ENCODE measurements around the gene KCTD2. TPM values are rescaled to one million over a fixed set of nuclear protein-coding genes. Genes with fewer than 3 reads are reported as not detected.

KCTD2 gene
- total RNA-seq, 1 donor from 2014 or later, result 17.1 TPM

DNA sequence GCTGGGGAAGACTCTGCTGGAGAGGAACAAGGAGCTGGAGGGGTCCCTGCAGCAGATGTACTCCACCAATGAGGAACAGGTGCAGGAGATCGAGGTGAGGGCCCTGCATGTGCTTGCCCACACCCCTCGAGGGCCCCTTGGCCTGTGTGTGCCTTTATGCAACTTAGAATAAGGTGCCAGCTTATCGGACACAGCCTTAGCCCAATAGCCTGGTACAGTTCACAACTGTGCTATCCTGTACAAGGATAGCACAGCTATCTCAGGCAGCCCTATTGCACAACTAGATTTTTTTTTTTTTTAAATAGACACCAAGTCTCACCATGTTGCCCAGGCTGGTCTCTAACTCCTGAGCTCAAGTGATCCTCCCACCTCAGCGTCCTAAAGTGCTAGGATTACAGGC lies 47.5 kb upstream of the KCTD2 start:
- FAIRE-seq (no peak), DNase-seq (ENCODE audit: low read depth) (no peak)
- Mint-ChIP-seq H3K9me3 (ENCODE audit: unreplicated experiment) (no peaks in the 10 kb centered on the region), H3K4me3 (ENCODE audit: unreplicated experiment) (no peak overlapping the region), H3K36me3 (ENCODE audit: low read depth, unreplicated experiment) (peaks cover 13% of the 10 kb centered on the region), H3K27ac (ENCODE audit: unreplicated experiment) (no peak overlapping the region), H3K27me3 (ENCODE audit: low read depth, unreplicated experiment) (no peaks in the 10 kb centered on the region), H3K4me1 (ENCODE audit: low read depth, unreplicated experiment) (peaks cover 9% of the 10 kb centered on the region)
- no peaks in the 10 kb centered on the region for H3K4me1 ChIP-seq (ENCODE audit: insufficient read depth, low read length)
- no peak overlapping the region for H3K4me3 ChIP-seq (ENCODE audit: insufficient read depth, low read depth, low read length)
- H2AFZ ChIP-seq (ENCODE audit: low read depth, low read length), result no peak overlapping the region
- no peak overlapping the region for H3K4me2 ChIP-seq (ENCODE audit: low read length)
- no peaks in the 10 kb centered on the region for H3K27me3 ChIP-seq (ENCODE audit: insufficient read depth, low read length)
- peaks cover 12% of the 10 kb centered on the region for H3K36me3 ChIP-seq (ENCODE audit: insufficient read depth, low read length)
- no peak overlapping the region for H3K27ac ChIP-seq (ENCODE audit: low read depth, low read length)
- H3K79me2 ChIP-seq (ENCODE audit: insufficient read depth, low read length), result peaks cover 30% of the 10 kb centered on the region
- H3K9ac ChIP-seq (ENCODE audit: low read length), result no peak overlapping the region
- peaks cover 49% of the 10 kb centered on the region for H4K20me1 ChIP-seq (ENCODE audit: insufficient read depth, low read length)
- TF ChIP-seq, protein P1, sequence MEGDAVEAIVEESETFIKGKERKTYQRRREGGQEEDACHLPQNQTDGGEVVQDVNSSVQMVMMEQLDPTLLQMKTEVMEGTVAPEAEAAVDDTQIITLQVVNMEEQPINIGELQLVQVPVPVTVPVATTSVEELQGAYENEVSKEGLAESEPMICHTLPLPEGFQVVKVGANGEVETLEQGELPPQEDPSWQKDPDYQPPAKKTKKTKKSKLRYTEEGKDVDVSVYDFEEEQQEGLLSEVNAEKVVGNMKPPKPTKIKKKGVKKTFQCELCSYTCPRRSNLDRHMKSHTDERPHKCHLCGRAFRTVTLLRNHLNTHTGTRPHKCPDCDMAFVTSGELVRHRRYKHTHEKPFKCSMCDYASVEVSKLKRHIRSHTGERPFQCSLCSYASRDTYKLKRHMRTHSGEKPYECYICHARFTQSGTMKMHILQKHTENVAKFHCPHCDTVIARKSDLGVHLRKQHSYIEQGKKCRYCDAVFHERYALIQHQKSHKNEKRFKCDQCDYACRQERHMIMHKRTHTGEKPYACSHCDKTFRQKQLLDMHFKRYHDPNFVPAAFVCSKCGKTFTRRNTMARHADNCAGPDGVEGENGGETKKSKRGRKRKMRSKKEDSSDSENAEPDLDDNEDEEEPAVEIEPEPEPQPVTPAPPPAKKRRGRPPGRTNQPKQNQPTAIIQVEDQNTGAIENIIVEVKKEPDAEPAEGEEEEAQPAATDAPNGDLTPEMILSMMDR (IDR thresholded peaks at IDR 0.05; ENCODE audit: insufficient read depth, low read depth, low read length), result no peak
- no peak for TF ChIP-seq EZH2 (IDR thresholded peaks at IDR 0.05; ENCODE audit: insufficient read depth, low read length)
- H3K9me3 ChIP-seq (ENCODE audit: insufficient read depth, low read depth, low read length), result no peaks in the 10 kb centered on the region

DNA sequence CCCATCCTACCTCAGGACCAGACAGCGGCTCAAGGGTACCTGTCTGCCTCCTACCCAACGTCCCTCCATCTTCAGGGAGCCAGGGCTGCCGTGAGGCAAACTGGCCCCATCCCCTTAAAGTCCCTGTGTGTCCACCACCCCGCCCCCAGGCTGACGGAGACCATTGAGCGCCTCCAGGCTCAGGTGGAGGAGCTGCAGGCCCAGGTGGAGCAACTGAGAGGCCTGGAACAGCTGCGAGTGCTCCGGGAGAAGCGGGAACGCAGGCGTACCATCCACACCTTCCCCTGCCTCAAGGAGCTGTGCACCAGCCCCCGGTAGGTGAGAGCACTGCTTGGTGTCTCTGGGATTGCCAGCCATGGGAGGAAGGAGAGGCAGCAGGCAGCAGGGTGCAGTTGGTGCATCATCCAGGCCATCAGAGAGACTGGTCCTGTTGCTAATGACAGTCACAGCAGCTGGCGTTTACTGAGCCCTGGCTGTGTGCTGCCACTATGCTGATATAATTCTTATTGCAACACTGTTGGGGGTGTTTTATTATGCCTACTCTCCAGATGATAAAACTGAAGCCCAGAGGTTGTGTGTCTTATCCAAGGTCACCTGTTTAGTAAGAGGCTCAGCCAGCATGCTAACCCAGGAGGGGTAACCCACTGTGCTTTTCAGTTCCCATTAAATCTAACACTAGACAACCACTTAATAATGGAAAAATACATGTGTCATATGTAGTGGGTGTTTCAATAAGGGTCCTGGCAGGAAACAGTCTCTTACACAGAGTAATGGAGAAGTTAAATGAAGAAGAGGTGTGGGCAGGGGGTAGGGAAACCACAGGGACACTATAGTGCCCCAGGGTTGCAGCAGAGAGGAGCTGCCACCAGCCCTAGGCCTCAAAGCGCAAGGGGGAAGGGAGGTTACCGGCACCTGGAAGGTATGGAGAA lies 44.8 kb upstream of the KCTD2 start:
- no peak overlapping the region for H3K4me2 ChIP-seq (ENCODE audit: low read length)
- no peak overlapping the region for H3K4me3 ChIP-seq (ENCODE audit: insufficient read depth, low read depth, low read length)
- TF ChIP-seq EZH2 (IDR thresholded peaks at IDR 0.05; ENCODE audit: insufficient read depth, low read length), result no peak
- TF ChIP-seq, protein P1 (IDR thresholded peaks at IDR 0.05; ENCODE audit: insufficient read depth, low read depth, low read length), result no peak
- H4K20me1 ChIP-seq (ENCODE audit: insufficient read depth, low read length), result peaks cover 42% of the 10 kb centered on the region
- H3K27ac ChIP-seq (ENCODE audit: low read depth, low read length), result no peak overlapping the region
- no peaks in the 10 kb centered on the region for H3K27me3 ChIP-seq (ENCODE audit: insufficient read depth, low read length)
- Mint-ChIP-seq H3K4me3 (ENCODE audit: unreplicated experiment) (no peak overlapping the region), H3K27me3 (ENCODE audit: low read depth, unreplicated experiment) (no peaks in the 10 kb centered on the region), H3K27ac (ENCODE audit: unreplicated experiment) (no peak overlapping the region), H3K4me1 (ENCODE audit: low read depth, unreplicated experiment) (peaks cover 8% of the 10 kb centered on the region), H3K9me3 (ENCODE audit: unreplicated experiment) (no peaks in the 10 kb centered on the region), H3K36me3 (ENCODE audit: low read depth, unreplicated experiment) (peaks cover 16% of the 10 kb centered on the region)
- H3K9ac ChIP-seq (ENCODE audit: low read length), result no peak overlapping the region
- H3K4me1 ChIP-seq (ENCODE audit: insufficient read depth, low read length), result no peaks in the 10 kb centered on the region
- H3K36me3 ChIP-seq (ENCODE audit: insufficient read depth, low read length), result peaks cover 13% of the 10 kb centered on the region
- DNase-seq (ENCODE audit: low read depth) (no peak), FAIRE-seq (no peak)
- H2AFZ ChIP-seq (ENCODE audit: low read depth, low read length), result no peak overlapping the region
- H3K9me3 ChIP-seq (ENCODE audit: insufficient read depth, low read depth, low read length), result no peaks in the 10 kb centered on the region
- peaks cover 22% of the 10 kb centered on the region for H3K79me2 ChIP-seq (ENCODE audit: insufficient read depth, low read length)
